ENCODE measurements around the gene TOX3. TPM values are rescaled to one million over a fixed set of nuclear protein-coding genes. Genes with fewer than 3 reads are reported as not detected.

Gene TOX3
- polyA plus RNA-seq, 1 donor from 2014 or later, result 2.3 TPM

GRCh38 chr16:52577130-52577706, 30.3 kb upstream of the TOX3 start:
- H3K4me2 ChIP-seq (ENCODE audit: low read length), result no peak overlapping the region
- H4K20me1 ChIP-seq (ENCODE audit: insufficient read depth), result no peaks in the 10 kb centered on the region
- no peak overlapping the region for H3K4me3 ChIP-seq (ENCODE audit: low read length)
- no peaks in the 10 kb centered on the region for H3F3A ChIP-seq (ENCODE audit: insufficient read depth, low read length, poor library complexity, severe bottlenecking)
- H2AFZ ChIP-seq (ENCODE audit: low read depth, low read length), result no peak overlapping the region
- no peak overlapping the region for H3K9ac ChIP-seq (ENCODE audit: low read length)
- H3K9me2 ChIP-seq (ENCODE audit: insufficient read depth, low read length), result no peaks in the 10 kb centered on the region
- no peaks in the 10 kb centered on the region for H3K36me3 ChIP-seq (ENCODE audit: insufficient read depth, low read length)
- no peak for TF ChIP-seq CTCF (IDR thresholded peaks at IDR 0.05; ENCODE audit: poor library complexity, severe bottlenecking)
- no peak for TF ChIP-seq SMC3 (conservative IDR thresholded peaks at IDR 0.05; ENCODE audit: poor library complexity)
- TF ChIP-seq POLR2AphosphoS5 (IDR thresholded peaks at IDR 0.05), result no peak
- TF ChIP-seq MXI1 (conservative IDR thresholded peaks at IDR 0.05; ENCODE audit: poor library complexity, severe bottlenecking), result no peak
- TF ChIP-seq TAF1 (IDR thresholded peaks at IDR 0.05; ENCODE audit: low read depth), result no peak
- no peak for TF ChIP-seq RAD21 (conservative IDR thresholded peaks at IDR 0.05)
- no peak for TF ChIP-seq EP300 (conservative IDR thresholded peaks at IDR 0.05; ENCODE audit: poor library complexity, severe bottlenecking)
- no peak for TF ChIP-seq EZH2 (IDR thresholded peaks at IDR 0.05; ENCODE audit: borderline replicate concordance, insufficient read depth, low read length, poor library complexity, severe bottlenecking)
- no peak for TF ChIP-seq REST (IDR thresholded peaks at IDR 0.05; ENCODE audit: borderline replicate concordance)
- no peak overlapping the region for H3K27ac ChIP-seq (ENCODE audit: low read length)
- H3K9me3 ChIP-seq (ENCODE audit: low read length), result no peaks in the 10 kb centered on the region
- H3K27me3 ChIP-seq (ENCODE audit: insufficient read depth, low read depth, low read length), result no peaks in the 10 kb centered on the region
- H3K79me2 ChIP-seq (replicated peaks; ENCODE audit: insufficient read depth, low read length), result no peaks in the 10 kb centered on the region

GRCh38 chr16:52573365-52574299, 26.7 kb upstream of the TOX3 start:
- TF ChIP-seq RAD21 (conservative IDR thresholded peaks at IDR 0.05) (no peak), CTCF (IDR thresholded peaks at IDR 0.05; ENCODE audit: poor library complexity, severe bottlenecking) (no peak), EP300 (conservative IDR thresholded peaks at IDR 0.05; ENCODE audit: poor library complexity, severe bottlenecking) (no peak), TAF1 (IDR thresholded peaks at IDR 0.05; ENCODE audit: low read depth) (no peak), POLR2AphosphoS5 (IDR thresholded peaks at IDR 0.05) (no peak), REST (IDR thresholded peaks at IDR 0.05; ENCODE audit: borderline replicate concordance) (no peak), SMC3 (conservative IDR thresholded peaks at IDR 0.05; ENCODE audit: poor library complexity) (no peak)
- no peaks in the 10 kb centered on the region for H3K79me2 ChIP-seq (replicated peaks; ENCODE audit: insufficient read depth, low read length)
- H3K9me3 ChIP-seq (ENCODE audit: low read length), result no peaks in the 10 kb centered on the region

More at GRCh38 chr16:52573365-52574299, 26.7 kb upstream of the TOX3 start:
- Histone ChIP-seq H3K4me3 (ENCODE audit: low read length) (no peak overlapping the region), H3K9me2 (ENCODE audit: insufficient read depth, low read length) (no peaks in the 10 kb centered on the region), H2AFZ (ENCODE audit: low read depth, low read length) (no peak overlapping the region), H3F3A (ENCODE audit: insufficient read depth, low read length, poor library complexity, severe bottlenecking) (no peaks in the 10 kb centered on the region), H3K27me3 (ENCODE audit: insufficient read depth, low read depth, low read length) (no peaks in the 10 kb centered on the region), H3K36me3 (ENCODE audit: insufficient read depth, low read length) (no peaks in the 10 kb centered on the region), H3K9ac (ENCODE audit: low read length) (no peak overlapping the region), H3K4me2 (ENCODE audit: low read length) (no peak overlapping the region), H4K20me1 (ENCODE audit: insufficient read depth) (no peaks in the 10 kb centered on the region), H3K27ac (ENCODE audit: low read length) (no peak overlapping the region)
